ENCODE results near the gene TRANK1. TPM values are rescaled to one million over a fixed set of nuclear protein-coding genes. Genes with fewer than 3 reads are reported as not detected.

Gene TRANK1
- total and polyA plus RNA-seq, 4 donors = 2.9 to 40.0 (median 10.2) TPM

DNA sequence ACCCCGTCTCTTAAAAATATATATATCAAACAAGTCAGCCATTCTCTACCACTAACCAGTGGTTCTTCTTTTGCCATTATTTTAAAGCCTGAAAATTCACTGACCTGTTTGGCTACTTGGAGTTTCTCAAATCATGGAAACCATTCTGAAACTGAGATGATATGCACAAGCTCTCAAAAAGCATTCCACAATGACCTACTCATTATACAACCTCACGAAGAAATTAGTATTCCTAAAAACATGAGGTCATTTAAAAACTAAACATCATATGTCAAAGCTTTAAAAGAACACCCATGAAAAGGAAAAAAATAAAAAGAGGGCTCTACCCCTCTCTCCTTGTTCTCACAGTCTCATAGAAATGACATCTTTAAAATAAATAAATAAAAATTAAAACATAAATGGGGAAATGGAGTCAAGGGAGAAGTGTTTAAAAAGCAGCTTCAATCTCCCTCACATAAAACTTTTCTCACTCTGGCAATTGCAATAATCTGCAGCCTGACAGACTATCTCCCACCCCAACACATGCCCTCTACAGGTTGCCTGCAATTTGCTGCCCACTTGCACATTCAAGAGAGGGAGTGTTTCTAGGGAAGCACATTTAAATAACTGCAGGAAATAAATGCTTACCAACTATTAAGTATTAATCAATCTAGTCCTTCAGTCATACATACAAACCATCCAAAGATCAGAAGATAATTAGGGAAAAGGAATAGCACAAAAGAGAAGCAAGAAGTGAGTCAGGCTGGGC, 73.3 kb downstream of the TRANK1 start:
- Histone ChIP-seq H3K4me1 (ENCODE audit: control insufficient read depth in 4 of 4, insufficient read depth in 4 of 4, low read length in 3 of 4) (peaks cover 0 to 2% (median 0%) of the 10 kb centered on the region in 4 donors), H3K9me3 (ENCODE audit: control insufficient read depth in 4 of 4, low read length in 3 of 4) (no peaks in the 10 kb centered on the region), H3K9ac (ENCODE audit: low read depth in 1 of 2, low read length in 2 of 2) (no peak overlapping the region), H3K4me3 (ENCODE audit: low read depth in 1 of 3, low read length in 3 of 3) (no peak overlapping the region), H3K27me3 (ENCODE audit: control insufficient read depth in 4 of 4, insufficient read depth in 4 of 4, low read length in 3 of 4) (no peaks in the 10 kb centered on the region), H3K27ac (ENCODE audit: low read depth in 1 of 2, low read length in 2 of 2) (no peak overlapping the region), H3K36me3 (ENCODE audit: control insufficient read depth in 4 of 4, insufficient read depth in 3 of 4, low read depth in 1 of 4, low read length in 3 of 4) (peaks cover 2 to 23% (median 11%) of the 10 kb centered on the region in 4 donors)
- TF ChIP-seq EGR1 (IDR thresholded peaks at IDR 0.05; ENCODE audit: low read depth in 2 of 2) = no peak
- TF ChIP-seq, protein P1, sequence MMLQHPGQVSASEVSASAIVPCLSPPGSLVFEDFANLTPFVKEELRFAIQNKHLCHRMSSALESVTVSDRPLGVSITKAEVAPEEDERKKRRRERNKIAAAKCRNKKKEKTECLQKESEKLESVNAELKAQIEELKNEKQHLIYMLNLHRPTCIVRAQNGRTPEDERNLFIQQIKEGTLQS (IDR thresholded peaks at IDR 0.05) = no peak
- TF ChIP-seq, protein P2, sequence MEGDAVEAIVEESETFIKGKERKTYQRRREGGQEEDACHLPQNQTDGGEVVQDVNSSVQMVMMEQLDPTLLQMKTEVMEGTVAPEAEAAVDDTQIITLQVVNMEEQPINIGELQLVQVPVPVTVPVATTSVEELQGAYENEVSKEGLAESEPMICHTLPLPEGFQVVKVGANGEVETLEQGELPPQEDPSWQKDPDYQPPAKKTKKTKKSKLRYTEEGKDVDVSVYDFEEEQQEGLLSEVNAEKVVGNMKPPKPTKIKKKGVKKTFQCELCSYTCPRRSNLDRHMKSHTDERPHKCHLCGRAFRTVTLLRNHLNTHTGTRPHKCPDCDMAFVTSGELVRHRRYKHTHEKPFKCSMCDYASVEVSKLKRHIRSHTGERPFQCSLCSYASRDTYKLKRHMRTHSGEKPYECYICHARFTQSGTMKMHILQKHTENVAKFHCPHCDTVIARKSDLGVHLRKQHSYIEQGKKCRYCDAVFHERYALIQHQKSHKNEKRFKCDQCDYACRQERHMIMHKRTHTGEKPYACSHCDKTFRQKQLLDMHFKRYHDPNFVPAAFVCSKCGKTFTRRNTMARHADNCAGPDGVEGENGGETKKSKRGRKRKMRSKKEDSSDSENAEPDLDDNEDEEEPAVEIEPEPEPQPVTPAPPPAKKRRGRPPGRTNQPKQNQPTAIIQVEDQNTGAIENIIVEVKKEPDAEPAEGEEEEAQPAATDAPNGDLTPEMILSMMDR (IDR thresholded peaks at IDR 0.05; ENCODE audit: low read depth, low read length, missing input control) = no peak
- TF ChIP-seq, protein P3, sequence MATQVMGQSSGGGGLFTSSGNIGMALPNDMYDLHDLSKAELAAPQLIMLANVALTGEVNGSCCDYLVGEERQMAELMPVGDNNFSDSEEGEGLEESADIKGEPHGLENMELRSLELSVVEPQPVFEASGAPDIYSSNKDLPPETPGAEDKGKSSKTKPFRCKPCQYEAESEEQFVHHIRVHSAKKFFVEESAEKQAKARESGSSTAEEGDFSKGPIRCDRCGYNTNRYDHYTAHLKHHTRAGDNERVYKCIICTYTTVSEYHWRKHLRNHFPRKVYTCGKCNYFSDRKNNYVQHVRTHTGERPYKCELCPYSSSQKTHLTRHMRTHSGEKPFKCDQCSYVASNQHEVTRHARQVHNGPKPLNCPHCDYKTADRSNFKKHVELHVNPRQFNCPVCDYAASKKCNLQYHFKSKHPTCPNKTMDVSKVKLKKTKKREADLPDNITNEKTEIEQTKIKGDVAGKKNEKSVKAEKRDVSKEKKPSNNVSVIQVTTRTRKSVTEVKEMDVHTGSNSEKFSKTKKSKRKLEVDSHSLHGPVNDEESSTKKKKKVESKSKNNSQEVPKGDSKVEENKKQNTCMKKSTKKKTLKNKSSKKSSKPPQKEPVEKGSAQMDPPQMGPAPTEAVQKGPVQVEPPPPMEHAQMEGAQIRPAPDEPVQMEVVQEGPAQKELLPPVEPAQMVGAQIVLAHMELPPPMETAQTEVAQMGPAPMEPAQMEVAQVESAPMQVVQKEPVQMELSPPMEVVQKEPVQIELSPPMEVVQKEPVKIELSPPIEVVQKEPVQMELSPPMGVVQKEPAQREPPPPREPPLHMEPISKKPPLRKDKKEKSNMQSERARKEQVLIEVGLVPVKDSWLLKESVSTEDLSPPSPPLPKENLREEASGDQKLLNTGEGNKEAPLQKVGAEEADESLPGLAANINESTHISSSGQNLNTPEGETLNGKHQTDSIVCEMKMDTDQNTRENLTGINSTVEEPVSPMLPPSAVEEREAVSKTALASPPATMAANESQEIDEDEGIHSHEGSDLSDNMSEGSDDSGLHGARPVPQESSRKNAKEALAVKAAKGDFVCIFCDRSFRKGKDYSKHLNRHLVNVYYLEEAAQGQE (IDR thresholded peaks at IDR 0.05) = no peak
- no peak for TF ChIP-seq FOXA2 (IDR thresholded peaks at IDR 0.05)
- TF ChIP-seq FOXA1 (IDR thresholded peaks at IDR 0.05) = no peak
- TF ChIP-seq TAF1 (conservative IDR thresholded peaks at IDR 0.05) = no peak
- no peak for TF ChIP-seq YY1 (IDR thresholded peaks at IDR 0.05)
- no peak for TF ChIP-seq HNF4G (IDR thresholded peaks at IDR 0.05)
- TF ChIP-seq, protein P4, sequence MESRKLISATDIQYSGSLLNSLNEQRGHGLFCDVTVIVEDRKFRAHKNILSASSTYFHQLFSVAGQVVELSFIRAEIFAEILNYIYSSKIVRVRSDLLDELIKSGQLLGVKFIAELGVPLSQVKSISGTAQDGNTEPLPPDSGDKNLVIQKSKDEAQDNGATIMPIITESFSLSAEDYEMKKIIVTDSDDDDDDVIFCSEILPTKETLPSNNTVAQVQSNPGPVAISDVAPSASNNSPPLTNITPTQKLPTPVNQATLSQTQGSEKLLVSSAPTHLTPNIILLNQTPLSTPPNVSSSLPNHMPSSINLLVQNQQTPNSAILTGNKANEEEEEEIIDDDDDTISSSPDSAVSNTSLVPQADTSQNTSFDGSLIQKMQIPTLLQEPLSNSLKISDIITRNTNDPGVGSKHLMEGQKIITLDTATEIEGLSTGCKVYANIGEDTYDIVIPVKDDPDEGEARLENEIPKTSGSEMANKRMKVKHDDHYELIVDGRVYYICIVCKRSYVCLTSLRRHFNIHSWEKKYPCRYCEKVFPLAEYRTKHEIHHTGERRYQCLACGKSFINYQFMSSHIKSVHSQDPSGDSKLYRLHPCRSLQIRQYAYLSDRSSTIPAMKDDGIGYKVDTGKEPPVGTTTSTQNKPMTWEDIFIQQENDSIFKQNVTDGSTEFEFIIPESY (IDR thresholded peaks at IDR 0.05) = no peak
- TF ChIP-seq JUND (IDR thresholded peaks at IDR 0.05) = no peak
- no peak for TF ChIP-seq RAD21 (IDR thresholded peaks at IDR 0.05)
- TF ChIP-seq NR2F2 (IDR thresholded peaks at IDR 0.05) = no peak
- TF ChIP-seq, protein P5, sequence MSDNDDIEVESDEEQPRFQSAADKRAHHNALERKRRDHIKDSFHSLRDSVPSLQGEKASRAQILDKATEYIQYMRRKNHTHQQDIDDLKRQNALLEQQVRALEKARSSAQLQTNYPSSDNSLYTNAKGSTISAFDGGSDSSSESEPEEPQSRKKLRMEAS (IDR thresholded peaks at IDR 0.05) = no peak
- TF ChIP-seq GABPA (IDR thresholded peaks at IDR 0.05 in 1 of 2, conservative IDR thresholded peaks at IDR 0.05 in 1 of 2) = no peak
- no peak for TF ChIP-seq HNF4A (conservative IDR thresholded peaks at IDR 0.05)
- no peak for TF ChIP-seq SP1 (IDR thresholded peaks at IDR 0.05)
- no peak for DNase-seq (ENCODE audit: low spot score)
- 92% methylated on average over 2 of the region's 2 CpGs for WGBS
